Colonic mucosa (tissue), 4 donors: ENCODE results near the gene EIF2D. TPM values are rescaled to one million over a fixed set of nuclear protein-coding genes. Genes with fewer than 3 reads are reported as not detected.

ENCODE experiments used
- DNase-seq: peaks from one replicate; pipeline ENCODE4 v3.0.0-alpha.2; 2020
- H3K27ac ChIP-seq: fragments of 200-600 bp; one replicate; pipeline ENCODE4 v1.8.0; 2021
- H3K27me3 ChIP-seq: fragments of 200-600 bp; one replicate; pipeline ENCODE4 v1.8.0; 2021
- H3K36me3 ChIP-seq: fragments of 200-600 bp; one replicate; pipeline ENCODE4 v1.8.0; 2021
- H3K4me1 ChIP-seq: fragments of 200-600 bp; one replicate; pipeline ENCODE4 v1.8.0; 2021; ENCODE audit warnings: mild to moderate bottlenecking
- H3K4me3 ChIP-seq: fragments of 200-600 bp; one replicate; pipeline ENCODE4 v1.8.0; 2021
- H3K9ac ChIP-seq, 2 donors: one replicate each; pipeline ENCODE4 v1.7.0; 2013; ENCODE audit warnings: control low read depth in 2 of 2, low read depth in 2 of 2, low read length in 2 of 2
- H3K9me3 ChIP-seq: fragments of 200-600 bp; one replicate; pipeline ENCODE4 v1.8.0; 2021
- intact Hi-C: fragments of 100-400 bp; cut with DNase I; formaldehyde crosslinking; loops from one replicate; pipeline ENCODE4 v1.14.1; 2022
- total RNA-seq, 2 donors: library from RNA; stranded (reverse); fragmentation: NEBNext Ultra II Directional in 1 of 2; extraction: Animal tissue kit (Norgen Biotek cat#: 25700) in 1 of 2; gene quantifications; one replicate each; pipeline ENCODE4 v1.2.1, GENCODE V29; 2021
- TF ChIP-seq, protein P1 (sequence below): fragments of 200-600 bp; IDR thresholded peaks from one replicate; pipeline ENCODE4 v1.8.0; 2022; ENCODE audit warnings: antibody characterized with exemption, mild to moderate bottlenecking
- donor health status: healthy.
- donor health status: DM: no; HTN: no; CAD: no.
- donor health status: DM: no; HTN: no; CAD: no.

Gene EIF2D, protein sequence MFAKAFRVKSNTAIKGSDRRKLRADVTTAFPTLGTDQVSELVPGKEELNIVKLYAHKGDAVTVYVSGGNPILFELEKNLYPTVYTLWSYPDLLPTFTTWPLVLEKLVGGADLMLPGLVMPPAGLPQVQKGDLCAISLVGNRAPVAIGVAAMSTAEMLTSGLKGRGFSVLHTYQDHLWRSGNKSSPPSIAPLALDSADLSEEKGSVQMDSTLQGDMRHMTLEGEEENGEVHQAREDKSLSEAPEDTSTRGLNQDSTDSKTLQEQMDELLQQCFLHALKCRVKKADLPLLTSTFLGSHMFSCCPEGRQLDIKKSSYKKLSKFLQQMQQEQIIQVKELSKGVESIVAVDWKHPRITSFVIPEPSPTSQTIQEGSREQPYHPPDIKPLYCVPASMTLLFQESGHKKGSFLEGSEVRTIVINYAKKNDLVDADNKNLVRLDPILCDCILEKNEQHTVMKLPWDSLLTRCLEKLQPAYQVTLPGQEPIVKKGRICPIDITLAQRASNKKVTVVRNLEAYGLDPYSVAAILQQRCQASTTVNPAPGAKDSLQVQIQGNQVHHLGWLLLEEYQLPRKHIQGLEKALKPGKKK
- 10 to 100 TPM; 39.2 to 45.0 TPM for total RNA-seq

GRCh38 chr1:206612129-206612876, at the start of gene EIF2D:
TSS of gene EIF2D (minus strand) at chr1:206612465. CDS start at chr1:206612342, 123 bp downstream.
- peak within 1 kb of the TSS; percentile 81 for H3K4me3 ChIP-seq
- peak within 1 kb of the TSS; percentile 62 for H3K27ac ChIP-seq
- no peaks in the 10 kb centered on the region for H3K27me3 ChIP-seq
- intact Hi-C loops: no loop called here
- no peaks in the 10 kb centered on the region for H3K9me3 ChIP-seq
- peak within 1 kb of the TSS; percentile 81 to 97 for H3K9ac ChIP-seq
- peak; percentile 96 for DNase-seq
- H3K4me1 ChIP-seq: no peaks in the 10 kb centered on the region
- no peaks in the 10 kb centered on the region for H3K36me3 ChIP-seq
- TF ChIP-seq, protein P1, sequence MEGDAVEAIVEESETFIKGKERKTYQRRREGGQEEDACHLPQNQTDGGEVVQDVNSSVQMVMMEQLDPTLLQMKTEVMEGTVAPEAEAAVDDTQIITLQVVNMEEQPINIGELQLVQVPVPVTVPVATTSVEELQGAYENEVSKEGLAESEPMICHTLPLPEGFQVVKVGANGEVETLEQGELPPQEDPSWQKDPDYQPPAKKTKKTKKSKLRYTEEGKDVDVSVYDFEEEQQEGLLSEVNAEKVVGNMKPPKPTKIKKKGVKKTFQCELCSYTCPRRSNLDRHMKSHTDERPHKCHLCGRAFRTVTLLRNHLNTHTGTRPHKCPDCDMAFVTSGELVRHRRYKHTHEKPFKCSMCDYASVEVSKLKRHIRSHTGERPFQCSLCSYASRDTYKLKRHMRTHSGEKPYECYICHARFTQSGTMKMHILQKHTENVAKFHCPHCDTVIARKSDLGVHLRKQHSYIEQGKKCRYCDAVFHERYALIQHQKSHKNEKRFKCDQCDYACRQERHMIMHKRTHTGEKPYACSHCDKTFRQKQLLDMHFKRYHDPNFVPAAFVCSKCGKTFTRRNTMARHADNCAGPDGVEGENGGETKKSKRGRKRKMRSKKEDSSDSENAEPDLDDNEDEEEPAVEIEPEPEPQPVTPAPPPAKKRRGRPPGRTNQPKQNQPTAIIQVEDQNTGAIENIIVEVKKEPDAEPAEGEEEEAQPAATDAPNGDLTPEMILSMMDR: peak; percentile 99

GRCh38 chr1:206661161-206661820, 49.0 kb upstream of the EIF2D start:
- intact Hi-C loops: loop anchor here (5.0 kb wide), 1 partner anchor 169 kb away; no protein-coding TSS in a partner anchor
- Histone ChIP-seq H3K9ac (no peak overlapping the region), H3K27ac (no peak overlapping the region), H3K9me3 (no peaks in the 10 kb centered on the region), H3K36me3 (no peaks in the 10 kb centered on the region), H3K27me3 (peaks cover 7% of the 10 kb centered on the region), H3K4me1 (no peaks in the 10 kb centered on the region), H3K4me3 (no peak overlapping the region)
- TF ChIP-seq, protein P1: no peak
- DNase-seq: no peak

- intact Hi-C loops: loop anchor here (5.0 kb wide), 1 partner anchor 168 kb away; no protein-coding TSS in a partner anchor
- Histone ChIP-seq H3K4me1 (no peaks in the 10 kb centered on the region), H3K36me3 (no peaks in the 10 kb centered on the region), H3K9me3 (no peaks in the 10 kb centered on the region), H3K9ac (no peak overlapping the region), H3K4me3 (no peak overlapping the region), H3K27ac (no peak overlapping the region), H3K27me3 (peaks cover 7% of the 10 kb centered on the region)
- TF ChIP-seq, protein P1: no peak
- no peak for DNase-seq
Observed at GRCh38 chr1:206660136-206660535, 47.9 kb upstream of the EIF2D start.

DNA sequence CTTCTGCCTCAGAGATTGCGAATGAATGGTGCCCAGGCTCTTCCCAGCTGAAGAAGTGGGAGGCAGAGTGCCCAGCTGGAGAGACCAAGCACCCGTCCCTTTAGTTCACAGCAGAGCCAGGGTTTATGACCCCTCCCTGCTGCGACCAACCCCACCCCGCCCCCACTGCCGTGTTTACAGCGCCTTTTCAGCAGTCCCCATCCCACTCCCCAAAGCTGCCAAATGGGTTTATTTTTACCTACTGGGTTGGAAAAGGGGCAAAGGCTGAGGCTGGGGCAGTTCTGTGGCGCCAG, 46.7 kb upstream of the EIF2D start:
- intact Hi-C loops: no loop called here
- H3K4me1 ChIP-seq: no peaks in the 10 kb centered on the region
- TF ChIP-seq, protein P1: no peak
- H3K9me3 ChIP-seq: no peaks in the 10 kb centered on the region
- H3K4me3 ChIP-seq: no peak overlapping the region
- H3K36me3 ChIP-seq: no peaks in the 10 kb centered on the region
- H3K27me3 ChIP-seq: peaks cover 7% of the 10 kb centered on the region
- H3K27ac ChIP-seq: no peak overlapping the region
- no peak for DNase-seq
- H3K9ac ChIP-seq: no peak overlapping the region
